Measurements from ENCODE around the gene CDK14.

GRCh38 chr7:91093181-91093580, 497.1 kb downstream of the CDK14 start:
- no peak for TF ChIP-seq POLR2A (IDR thresholded peaks at IDR 0.05)
- no peak for TF ChIP-seq POLR2AphosphoS5 (IDR thresholded peaks at IDR 0.05)
- TF ChIP-seq CTCF (IDR thresholded peaks at IDR 0.05): no peak
- no peak for TF ChIP-seq EP300 (IDR thresholded peaks at IDR 0.05)

All from stomach (tissue), 4 donors.